ENCODE results near the gene PLA2G3.

DNA sequence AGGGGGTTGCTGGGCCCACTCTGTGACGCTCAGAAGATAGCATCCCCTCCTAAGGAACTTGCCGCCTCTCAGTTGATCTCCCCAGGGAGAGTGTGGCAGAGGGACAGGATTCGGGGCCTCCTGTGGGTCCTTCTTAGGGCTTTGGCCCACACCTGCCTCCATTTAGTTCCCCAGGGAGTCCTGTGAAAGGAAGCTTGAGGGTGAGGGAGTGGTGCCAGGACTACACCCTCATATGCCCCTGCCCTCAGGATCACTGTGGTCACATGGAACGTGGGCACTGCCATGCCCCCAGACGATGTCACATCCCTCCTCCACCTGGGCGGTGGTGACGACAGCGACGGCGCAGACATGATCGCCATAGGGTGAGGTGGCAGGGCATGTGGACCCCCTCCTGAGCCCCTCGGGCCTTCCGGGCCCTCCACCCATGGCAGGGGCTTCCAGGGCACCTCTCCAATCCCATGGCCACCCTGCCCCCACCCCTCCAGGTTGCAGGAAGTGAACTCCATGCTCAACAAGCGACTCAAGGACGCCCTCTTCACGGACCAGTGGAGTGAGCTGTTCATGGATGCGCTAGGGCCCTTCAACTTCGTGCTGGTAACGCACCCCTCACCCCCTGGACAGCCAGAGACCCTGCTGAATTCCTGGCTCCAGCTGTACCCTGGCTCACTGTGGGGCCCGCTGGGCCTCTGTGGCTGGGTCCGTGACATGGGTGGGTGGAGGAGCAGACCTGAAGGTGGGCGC is 14.0 kb downstream of the PLA2G3 start:
- TF ChIP-seq, protein P1, sequence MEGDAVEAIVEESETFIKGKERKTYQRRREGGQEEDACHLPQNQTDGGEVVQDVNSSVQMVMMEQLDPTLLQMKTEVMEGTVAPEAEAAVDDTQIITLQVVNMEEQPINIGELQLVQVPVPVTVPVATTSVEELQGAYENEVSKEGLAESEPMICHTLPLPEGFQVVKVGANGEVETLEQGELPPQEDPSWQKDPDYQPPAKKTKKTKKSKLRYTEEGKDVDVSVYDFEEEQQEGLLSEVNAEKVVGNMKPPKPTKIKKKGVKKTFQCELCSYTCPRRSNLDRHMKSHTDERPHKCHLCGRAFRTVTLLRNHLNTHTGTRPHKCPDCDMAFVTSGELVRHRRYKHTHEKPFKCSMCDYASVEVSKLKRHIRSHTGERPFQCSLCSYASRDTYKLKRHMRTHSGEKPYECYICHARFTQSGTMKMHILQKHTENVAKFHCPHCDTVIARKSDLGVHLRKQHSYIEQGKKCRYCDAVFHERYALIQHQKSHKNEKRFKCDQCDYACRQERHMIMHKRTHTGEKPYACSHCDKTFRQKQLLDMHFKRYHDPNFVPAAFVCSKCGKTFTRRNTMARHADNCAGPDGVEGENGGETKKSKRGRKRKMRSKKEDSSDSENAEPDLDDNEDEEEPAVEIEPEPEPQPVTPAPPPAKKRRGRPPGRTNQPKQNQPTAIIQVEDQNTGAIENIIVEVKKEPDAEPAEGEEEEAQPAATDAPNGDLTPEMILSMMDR (conservative IDR thresholded peaks at IDR 0.05; ENCODE audit: low read length) = no peak
- no peak for TF ChIP-seq EZH2phosphoT487 (IDR thresholded peaks at IDR 0.05; ENCODE audit: borderline replicate concordance)
